Central memory CD8-positive, alpha-beta T cell (primary cell): ENCODE data around the gene GPR82.

Experiments
- ATAC-seq: fragments of 150-1000 bp; cut with Tn5 transposase; replicated peaks from 2 replicates; pipeline ENCODE4 v1.10.0; 2022; ENCODE audit warnings: mild to moderate bottlenecking, moderate FRiP score, moderate number of reproducible peaks; ENCODE audit not compliant: poor library complexity, severe bottlenecking; ENCODE audit errors: extremely low read depth
- DNase-seq, 2 donors: peaks; one replicate each; pipeline ENCODE4 v3.0.0; 2021; ENCODE audit warnings: low spot score in 2 of 2
- H3K27ac Mint-ChIP-seq: one replicate; pipeline ENCODE4 v1.8.0; 2022; ENCODE audit warnings: low read depth, mild to moderate bottlenecking, moderate library complexity, mixed read lengths
- H3K27me3 Mint-ChIP-seq: one replicate; pipeline ENCODE4 v1.8.0; 2022; ENCODE audit warnings: mixed read lengths
- H3K36me3 Mint-ChIP-seq: one replicate; pipeline ENCODE4 v1.8.0; 2022; ENCODE audit warnings: mild to moderate bottlenecking, moderate library complexity, mixed read lengths; ENCODE audit not compliant: insufficient read depth
- H3K4me1 Mint-ChIP-seq: one replicate; pipeline ENCODE4 v1.8.0; 2022; ENCODE audit warnings: mixed read lengths
- H3K4me3 Mint-ChIP-seq: one replicate; pipeline ENCODE4 v1.8.0; 2022; ENCODE audit warnings: mild to moderate bottlenecking, moderate library complexity, mixed read lengths
- H3K9me3 Mint-ChIP-seq: one replicate; pipeline ENCODE4 v1.8.0; 2022; ENCODE audit warnings: mixed read lengths

The GPR82 gene

GRCh38 chrX:41722214-41722613 lies 1.8 kb upstream of the GPR82 start:
- Mint-ChIP-seq H3K27ac (peak overlapping the region; percentile 52), H3K4me3 (no peak overlapping the region), H3K4me1 (peaks cover 30% of the 10 kb centered on the region), H3K36me3 (peaks cover 7% of the 10 kb centered on the region), H3K27me3 (no peaks in the 10 kb centered on the region), H3K9me3 (no peaks in the 10 kb centered on the region)
- DNase-seq (no peak), ATAC-seq (no peak)

GRCh38 chrX:41722816-41723618 lies 964 bp upstream of the GPR82 start:
- Mint-ChIP-seq H3K4me3 (no peak overlapping the region), H3K27me3 (no peaks in the 10 kb centered on the region), H3K27ac (peak overlapping the region; percentile 52), H3K36me3 (peaks cover 6% of the 10 kb centered on the region), H3K9me3 (no peaks in the 10 kb centered on the region), H3K4me1 (peaks cover 30% of the 10 kb centered on the region)
- ATAC-seq (no peak), DNase-seq (no peak)

DNA sequence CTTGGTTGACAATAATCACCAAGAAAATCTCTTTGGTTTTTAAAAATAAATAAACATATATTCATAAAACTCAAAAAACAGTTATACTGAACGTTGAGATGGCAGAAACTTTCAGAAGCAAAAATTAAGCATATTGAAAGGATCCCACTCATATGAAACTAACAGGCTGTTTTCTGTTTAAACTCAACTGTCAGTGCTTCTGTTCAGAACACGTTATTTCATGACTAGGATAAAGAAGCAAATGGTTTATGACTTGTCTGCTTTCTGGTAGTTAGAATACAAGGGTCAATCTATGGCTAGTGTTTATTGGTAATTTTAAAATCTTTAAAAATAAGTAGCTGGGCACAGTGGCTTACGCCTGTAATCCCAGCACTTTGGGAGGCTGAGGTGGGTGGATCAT lies 4.1 kb downstream of the GPR82 start:
- Mint-ChIP-seq H3K36me3 (peaks cover 7% of the 10 kb centered on the region), H3K27ac (no peak overlapping the region), H3K4me3 (no peak overlapping the region), H3K9me3 (no peaks in the 10 kb centered on the region), H3K4me1 (no peaks in the 10 kb centered on the region), H3K27me3 (no peaks in the 10 kb centered on the region)
- no peak for ATAC-seq
- DNase-seq, result no peak

- H3K27ac Mint-ChIP-seq, result no peak overlapping the region
Measured at GRCh38 chrX:41730081-41730480, 6.1 kb downstream of the GPR82 start.

DNA sequence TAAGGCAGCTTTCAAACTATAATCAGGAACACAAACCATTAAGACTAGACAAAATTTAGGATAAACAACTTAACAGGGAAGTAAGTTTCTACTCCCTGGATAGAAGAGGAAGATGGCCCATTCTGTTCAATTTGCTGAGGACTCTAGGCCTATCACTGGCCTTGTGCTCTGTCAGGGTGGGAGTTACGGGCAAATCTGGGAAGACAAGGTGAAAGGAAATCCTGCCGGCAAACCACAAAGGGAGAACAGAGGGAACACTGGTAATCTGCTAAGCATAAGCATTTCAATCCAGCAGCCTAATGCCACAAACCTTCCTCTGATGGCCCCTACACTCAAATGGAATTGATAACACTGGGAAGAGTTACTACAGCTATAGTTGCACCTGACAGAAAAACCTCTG lies 8.3 kb downstream of the GPR82 start:
- Mint-ChIP-seq H3K27ac (no peak overlapping the region), H3K9me3 (no peaks in the 10 kb centered on the region), H3K36me3 (peaks cover 10% of the 10 kb centered on the region), H3K27me3 (no peaks in the 10 kb centered on the region), H3K4me3 (no peak overlapping the region), H3K4me1 (peaks cover 19% of the 10 kb centered on the region)
- no peak for DNase-seq
- no peak for ATAC-seq

More at GRCh38 chrX:41730081-41730480, 6.1 kb downstream of the GPR82 start:
- ATAC-seq, result no peak
- no peak overlapping the region for H3K4me3 Mint-ChIP-seq
- no peaks in the 10 kb centered on the region for H3K27me3 Mint-ChIP-seq
- peaks cover 7% of the 10 kb centered on the region for H3K4me1 Mint-ChIP-seq
- no peaks in the 10 kb centered on the region for H3K9me3 Mint-ChIP-seq
- H3K36me3 Mint-ChIP-seq, result peaks cover 7% of the 10 kb centered on the region
- DNase-seq, result no peak

- DNase-seq (no peak), ATAC-seq (peak; percentile 48)
- peak overlapping the region; percentile 90 for H3K27ac Mint-ChIP-seq
- peaks cover 11% of the 10 kb centered on the region for H3K36me3 Mint-ChIP-seq
- H3K27me3 Mint-ChIP-seq, result no peaks in the 10 kb centered on the region
- no peak overlapping the region for H3K4me3 Mint-ChIP-seq
- peaks cover 20% of the 10 kb centered on the region for H3K4me1 Mint-ChIP-seq
- H3K9me3 Mint-ChIP-seq, result no peaks in the 10 kb centered on the region
Measured at GRCh38 chrX:41733939-41734338, 10.0 kb downstream of the GPR82 start.

- peak overlapping the region; percentile 90 for H3K27ac Mint-ChIP-seq
- H3K4me1 Mint-ChIP-seq, result peaks cover 20% of the 10 kb centered on the region
- no peaks in the 10 kb centered on the region for H3K9me3 Mint-ChIP-seq
- H3K4me3 Mint-ChIP-seq, result no peak overlapping the region
- DNase-seq (no peak), ATAC-seq (peak; percentile 37)
- H3K36me3 Mint-ChIP-seq, result peaks cover 11% of the 10 kb centered on the region
- no peaks in the 10 kb centered on the region for H3K27me3 Mint-ChIP-seq
Measured at GRCh38 chrX:41734530-41734929, 10.5 kb downstream of the GPR82 start.

DNA sequence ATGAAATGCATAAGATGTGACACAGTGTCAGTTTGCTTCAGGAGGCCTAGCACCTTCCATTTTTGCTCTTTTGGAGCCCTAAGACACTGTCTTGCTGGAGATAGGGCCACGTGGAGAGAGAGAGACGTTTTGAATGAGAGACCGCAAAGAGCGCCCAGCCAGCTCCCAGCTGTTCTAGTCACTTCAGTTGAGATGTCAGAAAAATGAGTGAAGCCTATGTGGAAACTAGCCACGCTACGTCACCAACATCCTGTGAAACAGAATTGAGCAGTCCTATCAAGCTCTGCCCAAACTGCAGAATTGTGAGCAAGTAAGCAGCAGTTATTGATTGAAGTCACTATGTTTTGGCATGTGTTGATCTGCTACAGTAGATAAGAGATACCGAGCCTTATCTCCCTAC lies 13.1 kb downstream of the GPR82 start:
- ATAC-seq, result peak; percentile 80
- Mint-ChIP-seq H3K27ac (peak overlapping the region; percentile 74), H3K4me3 (no peak overlapping the region), H3K9me3 (no peaks in the 10 kb centered on the region), H3K27me3 (no peaks in the 10 kb centered on the region), H3K36me3 (peaks cover 7% of the 10 kb centered on the region), H3K4me1 (peaks cover 30% of the 10 kb centered on the region)
- DNase-seq, result peak in 1 of 2 donors; percentile 21

- DNase-seq (no peak), ATAC-seq (no peak)
- Mint-ChIP-seq H3K27me3 (no peaks in the 10 kb centered on the region), H3K27ac (no peak overlapping the region), H3K9me3 (no peaks in the 10 kb centered on the region), H3K36me3 (peaks cover 12% of the 10 kb centered on the region), H3K4me3 (no peak overlapping the region), H3K4me1 (peaks cover 32% of the 10 kb centered on the region)
Measured at GRCh38 chrX:41739871-41740270, 15.9 kb downstream of the GPR82 start.

GRCh38 chrX:41750716-41751115 lies 26.7 kb downstream of the GPR82 start:
- no peaks in the 10 kb centered on the region for H3K27me3 Mint-ChIP-seq
- H3K9me3 Mint-ChIP-seq, result no peaks in the 10 kb centered on the region
- H3K4me1 Mint-ChIP-seq, result no peaks in the 10 kb centered on the region
- H3K27ac Mint-ChIP-seq, result no peak overlapping the region
- H3K36me3 Mint-ChIP-seq, result peaks cover 6% of the 10 kb centered on the region
- DNase-seq (no peak), ATAC-seq (no peak)
- H3K4me3 Mint-ChIP-seq, result no peak overlapping the region

DNA sequence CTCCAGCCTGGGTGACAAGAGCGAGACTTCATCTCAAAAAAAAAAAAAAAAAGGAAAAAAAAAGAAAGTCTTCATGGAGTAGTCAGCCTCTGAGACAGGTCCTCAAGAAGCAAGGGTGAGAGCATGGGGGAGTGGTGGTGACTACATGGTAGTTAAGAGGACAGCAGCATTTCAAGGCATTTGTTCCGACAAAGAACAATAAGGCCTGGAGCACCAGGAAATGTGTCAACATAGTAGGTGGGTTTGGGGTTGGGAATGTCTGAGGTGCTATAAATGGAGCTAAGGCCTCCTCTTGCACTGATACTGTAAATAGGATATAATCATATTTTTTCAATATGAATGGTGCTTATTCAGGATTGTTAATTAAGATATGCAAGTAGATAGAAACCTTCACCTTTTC lies 34.4 kb downstream of the GPR82 start:
- DNase-seq, result no peak
- no peaks in the 10 kb centered on the region for H3K27me3 Mint-ChIP-seq
- ATAC-seq, result no peak
- H3K36me3 Mint-ChIP-seq, result peaks cover 3% of the 10 kb centered on the region
- no peak overlapping the region for H3K27ac Mint-ChIP-seq
- peaks cover 11% of the 10 kb centered on the region for H3K4me1 Mint-ChIP-seq
- no peak overlapping the region for H3K4me3 Mint-ChIP-seq
- no peaks in the 10 kb centered on the region for H3K9me3 Mint-ChIP-seq

DNA sequence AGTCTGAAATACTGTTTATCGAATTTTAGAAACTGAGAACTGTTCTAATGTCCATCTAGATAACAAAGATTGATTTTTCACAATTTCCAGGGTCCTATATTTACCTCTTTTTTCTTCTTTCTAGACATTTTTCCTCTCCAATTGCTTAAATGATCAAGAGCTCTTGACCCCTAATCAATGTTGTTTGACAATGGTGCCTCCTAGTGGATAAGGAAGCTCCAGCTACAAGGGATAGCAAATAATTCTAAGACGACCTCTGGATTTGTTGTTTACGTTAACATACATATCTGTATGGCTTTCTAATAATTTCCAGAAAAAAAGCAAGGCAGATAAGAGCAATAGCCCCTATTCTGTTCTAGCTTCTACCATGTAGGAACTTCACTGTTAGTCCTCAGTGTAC lies 35.8 kb downstream of the GPR82 start:
- no peak overlapping the region for H3K27ac Mint-ChIP-seq
- no peaks in the 10 kb centered on the region for H3K9me3 Mint-ChIP-seq
- H3K36me3 Mint-ChIP-seq, result peaks cover 3% of the 10 kb centered on the region
- H3K4me3 Mint-ChIP-seq, result no peak overlapping the region
- H3K27me3 Mint-ChIP-seq, result no peaks in the 10 kb centered on the region
- no peak for ATAC-seq
- H3K4me1 Mint-ChIP-seq, result peaks cover 24% of the 10 kb centered on the region
- DNase-seq, result no peak

- no peaks in the 10 kb centered on the region for H3K27me3 Mint-ChIP-seq
- no peak overlapping the region for H3K4me3 Mint-ChIP-seq
- H3K9me3 Mint-ChIP-seq, result no peaks in the 10 kb centered on the region
- DNase-seq (no peak), ATAC-seq (no peak)
- H3K4me1 Mint-ChIP-seq, result peaks cover 24% of the 10 kb centered on the region
- no peaks in the 10 kb centered on the region for H3K36me3 Mint-ChIP-seq
- H3K27ac Mint-ChIP-seq, result no peak overlapping the region
Measured at GRCh38 chrX:41761169-41761568, 37.2 kb downstream of the GPR82 start.
